Mesenchymal stem cell (in vitro differentiated cells and primary cell): Measurements from ENCODE around the gene CNGB1.

ENCODE experiments used
- DNase-seq: peaks from one replicate; pipeline ENCODE4 v3.0.0-alpha.2; 2013
- H2AFZ ChIP-seq: one replicate; pipeline ENCODE4 v1.6.1; 2013; ENCODE audit warnings: low read depth, mild to moderate bottlenecking, control low read depth, inconsistent platforms, low read length, moderate library complexity
- H2AK5ac ChIP-seq: 2 replicates; pipeline ENCODE4 v1.6.1; 2013; ENCODE audit warnings: low read length, moderate library complexity, mild to moderate bottlenecking, inconsistent platforms; ENCODE audit not compliant: severe bottlenecking
- H2BK120ac ChIP-seq: one replicate; pipeline ENCODE4 v1.6.1; 2013; ENCODE audit warnings: low read depth, mild to moderate bottlenecking, inconsistent platforms, low read length, moderate library complexity
- H2BK12ac ChIP-seq, 2 experiments: one replicate each; pipeline ENCODE4 v1.6.1; 2013; ENCODE audit warnings: inconsistent platforms in 2 of 2, low read length in 2 of 2, mild to moderate bottlenecking in 2 of 2, moderate library complexity in 2 of 2, control low read depth in 1 of 2
- H2BK15ac ChIP-seq: one replicate; pipeline ENCODE4 v1.6.1; 2013; ENCODE audit warnings: mild to moderate bottlenecking, low read depth, inconsistent platforms; ENCODE audit not compliant: poor library complexity, severe bottlenecking
- H2BK5ac ChIP-seq: 2 replicates; pipeline ENCODE4 v1.6.1; 2013; ENCODE audit warnings: low read depth, mild to moderate bottlenecking, low read length, control low read depth, inconsistent platforms; ENCODE audit not compliant: poor library complexity, severe bottlenecking
- H3K14ac ChIP-seq, 2 experiments: one replicate each; pipeline ENCODE4 v1.6.1; 2013; ENCODE audit warnings: inconsistent platforms in 2 of 2, low read length in 2 of 2, control low read depth in 1 of 2, mild to moderate bottlenecking in 1 of 2, moderate library complexity in 1 of 2
- H3K18ac ChIP-seq, 2 experiments: one replicate each; pipeline ENCODE4 v1.6.1; 2013; ENCODE audit warnings: inconsistent platforms in 2 of 2, low read length in 2 of 2, control low read depth in 1 of 2, low read depth in 1 of 2, mild to moderate bottlenecking in 1 of 2
- H3K23ac ChIP-seq, 2 experiments: one replicate each; pipeline ENCODE4 v1.6.1; 2013; ENCODE audit warnings: inconsistent platforms in 2 of 2, low read length in 2 of 2, mild to moderate bottlenecking in 2 of 2, moderate library complexity in 2 of 2, control low read depth in 1 of 2
- H3K27ac ChIP-seq: 2 replicates; pipeline ENCODE4 v1.5.1; 2013; ENCODE audit warnings: mild to moderate bottlenecking, moderate library complexity, low read length, control low read depth, inconsistent platforms; ENCODE audit not compliant: poor library complexity, severe bottlenecking
- H3K27me3 ChIP-seq, 2 experiments: 2 replicates each; pipeline versions ENCODE4 v1.6.1 to v1.7.0; 2013; ENCODE audit warnings: low read length in 2 of 2, mild to moderate bottlenecking in 2 of 2, moderate library complexity in 2 of 2, control low read depth in 1 of 2, inconsistent platforms in 1 of 2; ENCODE audit not compliant: control insufficient read depth in 1 of 2, insufficient read depth in 1 of 2
- H3K36me3 ChIP-seq, 2 experiments: 2 replicates each; pipeline versions ENCODE4 v1.6.1 to v1.7.0; 2013; ENCODE audit warnings: low read length in 2 of 2, control low read depth in 1 of 2, inconsistent platforms in 1 of 2, low read depth in 1 of 2, mild to moderate bottlenecking in 1 of 2; ENCODE audit not compliant: insufficient read depth in 2 of 2, control insufficient read depth in 1 of 2
- H3K4ac ChIP-seq, 2 experiments: one replicate each; pipeline ENCODE4 v1.6.1; 2013; ENCODE audit warnings: inconsistent platforms in 2 of 2, low read length in 2 of 2, mild to moderate bottlenecking in 2 of 2, moderate library complexity in 2 of 2, control low read depth in 1 of 2, low read depth in 1 of 2
- H3K4me1 ChIP-seq: 2 replicates; pipeline ENCODE4 v1.6.1; 2013; ENCODE audit warnings: low read depth, low read length, control low read depth; ENCODE audit not compliant: control insufficient read depth, insufficient read depth
- H3K4me2 ChIP-seq: 2 replicates; pipeline ENCODE4 v1.6.1; 2013; ENCODE audit warnings: low read length, mild to moderate bottlenecking, inconsistent platforms; ENCODE audit not compliant: poor library complexity, severe bottlenecking
- H3K4me3 ChIP-seq, 2 experiments: 2 replicates each; pipeline versions ENCODE4 v1.5.1 to v1.7.0; 2013; ENCODE audit warnings: low read length in 2 of 2, mild to moderate bottlenecking in 2 of 2, control low read depth in 1 of 2, low read depth in 1 of 2; ENCODE audit not compliant: insufficient read depth in 1 of 2
- H3K79me1 ChIP-seq: replicated peaks from 2 replicates; pipeline ENCODE4 v1.6.1; 2013; ENCODE audit warnings: mild to moderate bottlenecking, control low read depth, low read length, inconsistent platforms; ENCODE audit not compliant: poor library complexity, severe bottlenecking
- H3K9ac ChIP-seq: 2 replicates; pipeline ENCODE4 v1.7.0; 2013; ENCODE audit warnings: mild to moderate bottlenecking, low read length, moderate library complexity
- H3K9me3 ChIP-seq: 2 replicates; pipeline ENCODE4 v1.7.0; 2013; ENCODE audit warnings: mild to moderate bottlenecking, low read length; ENCODE audit not compliant: control insufficient read depth
- H4K8ac ChIP-seq: one replicate; pipeline ENCODE4 v1.6.1; 2013; ENCODE audit warnings: inconsistent platforms, mild to moderate bottlenecking, low read length, moderate library complexity
- H4K91ac ChIP-seq: one replicate; pipeline ENCODE4 v1.6.1; 2013; ENCODE audit warnings: mild to moderate bottlenecking, low read length, inconsistent platforms
- WGBS: methylation state at CpG from one replicate; pipeline ENCODE4 v1.1.7; 2013; ENCODE audit warnings: mixed read lengths; 5-methylcytosine and 5-hydroxymethylcytosine counted together

The CNGB1 gene

GRCh38 chr16:57842601-57843000 is 128.3 kb downstream of the CNGB1 start:
- H3K27me3 ChIP-seq: peaks cover 0 to 26% of the 10 kb centered on the region in 2 experiments
- no peak overlapping the region for H3K4me2 ChIP-seq
- H2BK5ac ChIP-seq: peak overlapping the region; percentile 94
- H3K18ac ChIP-seq: no peak overlapping the region
- H3K4ac ChIP-seq: no peak overlapping the region
- no peak overlapping the region for H3K4me3 ChIP-seq
- no peak overlapping the region for H3K23ac ChIP-seq
- WGBS: 68% methylated on average over 3 of the region's 5 CpGs
- H4K8ac ChIP-seq: no peak overlapping the region
- no peak overlapping the region for H2AK5ac ChIP-seq
- no peaks in the 10 kb centered on the region for H3K36me3 ChIP-seq
- no peak overlapping the region for H2AFZ ChIP-seq
- peaks cover 40% of the 10 kb centered on the region for H3K4me1 ChIP-seq
- H2BK120ac ChIP-seq: no peak overlapping the region
- H2BK12ac ChIP-seq: no peak overlapping the region
- H3K27ac ChIP-seq: peak overlapping the region; percentile 97
- no peaks in the 10 kb centered on the region for H3K9me3 ChIP-seq
- H2BK15ac ChIP-seq: no peak overlapping the region
- DNase-seq: no peak
- peaks cover 2% of the 10 kb centered on the region for H3K79me1 ChIP-seq
- no peak overlapping the region for H3K9ac ChIP-seq
- no peak overlapping the region for H4K91ac ChIP-seq
- H3K14ac ChIP-seq: no peak overlapping the region

GRCh38 chr16:57840833-57841232 is 130.1 kb downstream of the CNGB1 start:
- Histone ChIP-seq H2BK5ac (peak overlapping the region; percentile 85), H2BK15ac (no peak overlapping the region), H3K27me3 (peaks cover 0 to 19% of the 10 kb centered on the region in 2 experiments), H3K4me1 (peaks cover 34% of the 10 kb centered on the region), H2BK120ac (no peak overlapping the region), H3K4me3 (no peak overlapping the region), H3K36me3 (no peaks in the 10 kb centered on the region), H2AFZ (no peak overlapping the region), H3K18ac (no peak overlapping the region), H2AK5ac (peak overlapping the region; percentile 100), H4K91ac (no peak overlapping the region), H2BK12ac (no peak overlapping the region), H3K23ac (no peak overlapping the region), H3K4me2 (no peak overlapping the region), H3K14ac (no peak overlapping the region), H3K9ac (no peak overlapping the region), H3K79me1 (peaks cover 4% of the 10 kb centered on the region), H3K27ac (peak overlapping the region; percentile 97), H3K9me3 (no peaks in the 10 kb centered on the region), H3K4ac (no peak overlapping the region), H4K8ac (no peak overlapping the region)
- WGBS: 92% methylated on average over 8 of the region's 8 CpGs
- DNase-seq: no peak

- H4K8ac ChIP-seq: no peak overlapping the region
- H2AFZ ChIP-seq: no peak overlapping the region
- no peak overlapping the region for H3K18ac ChIP-seq
- H3K79me1 ChIP-seq: peaks cover 8% of the 10 kb centered on the region
- DNase-seq: no peak
- peak overlapping the region; percentile 88 for H2AK5ac ChIP-seq
- no peaks in the 10 kb centered on the region for H3K36me3 ChIP-seq
- no peak overlapping the region for H2BK15ac ChIP-seq
- H4K91ac ChIP-seq: no peak overlapping the region
- H3K4me1 ChIP-seq: peaks cover 27% of the 10 kb centered on the region
- no peak overlapping the region for H2BK120ac ChIP-seq
- peaks cover 0 to 6% of the 10 kb centered on the region in 2 experiments for H3K27me3 ChIP-seq
- 80% methylated on average over 13 of the region's 13 CpGs for WGBS
- peak overlapping the region; percentile 41 for H3K27ac ChIP-seq
- H3K9ac ChIP-seq: no peak overlapping the region
- no peak overlapping the region for H3K4me3 ChIP-seq
- peak overlapping the region; percentile 10 for H2BK5ac ChIP-seq
- no peak overlapping the region for H2BK12ac ChIP-seq
- no peak overlapping the region for H3K4ac ChIP-seq
- no peaks in the 10 kb centered on the region for H3K9me3 ChIP-seq
- H3K4me2 ChIP-seq: no peak overlapping the region
- no peak overlapping the region for H3K23ac ChIP-seq
- no peak overlapping the region for H3K14ac ChIP-seq
These were observed 132.8 kb downstream of the CNGB1 start for GRCh38 chr16:57838161-57838560.

GRCh38 chr16:57837305-57838125 is 133.4 kb downstream of the CNGB1 start:
- no peak for DNase-seq
- H3K4me1 ChIP-seq: peaks cover 25% of the 10 kb centered on the region
- H2AFZ ChIP-seq: no peak overlapping the region
- no peak overlapping the region for H3K18ac ChIP-seq
- H2BK120ac ChIP-seq: no peak overlapping the region
- no peak overlapping the region for H2BK15ac ChIP-seq
- no peak overlapping the region for H3K14ac ChIP-seq
- 94% methylated on average over 10 of the region's 10 CpGs for WGBS
- H3K27me3 ChIP-seq: peaks cover 0 to 6% of the 10 kb centered on the region in 2 experiments
- no peak overlapping the region for H4K91ac ChIP-seq
- no peaks in the 10 kb centered on the region for H3K9me3 ChIP-seq
- no peak overlapping the region for H2BK5ac ChIP-seq
- no peak overlapping the region for H2BK12ac ChIP-seq
- H3K4ac ChIP-seq: no peak overlapping the region
- no peak overlapping the region for H4K8ac ChIP-seq
- H3K9ac ChIP-seq: no peak overlapping the region
- H3K23ac ChIP-seq: no peak overlapping the region
- peaks cover 8% of the 10 kb centered on the region for H3K79me1 ChIP-seq
- H3K36me3 ChIP-seq: no peaks in the 10 kb centered on the region
- H3K4me3 ChIP-seq: no peak overlapping the region
- peak overlapping the region; percentile 88 for H2AK5ac ChIP-seq
- H3K27ac ChIP-seq: peak overlapping the region; percentile 41
- no peak overlapping the region for H3K4me2 ChIP-seq
